ENCODE measurements around the gene LTBP1.

The LTBP1 gene

DNA sequence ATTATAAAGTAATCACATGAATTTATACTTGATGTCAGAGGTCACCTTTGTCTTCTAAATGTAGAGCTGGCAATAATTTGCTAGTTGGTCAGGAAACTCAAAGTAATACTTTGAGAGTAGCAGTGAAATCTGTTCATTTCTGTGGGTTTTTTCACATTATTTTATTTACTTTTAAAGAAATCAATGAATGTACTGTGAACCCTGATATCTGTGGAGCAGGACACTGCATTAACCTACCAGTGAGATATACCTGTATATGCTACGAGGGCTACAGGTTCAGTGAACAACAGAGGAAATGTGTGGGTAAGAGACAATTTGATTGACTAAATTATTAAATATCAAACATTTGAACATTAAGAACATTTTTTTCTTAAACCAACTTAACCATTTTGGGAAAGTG, 326.7 kb downstream of the LTBP1 start:
- no peak for FAIRE-seq
- DNase-seq (ENCODE audit: extremely low spot score, insufficient read length, low read depth): no peak

DNA sequence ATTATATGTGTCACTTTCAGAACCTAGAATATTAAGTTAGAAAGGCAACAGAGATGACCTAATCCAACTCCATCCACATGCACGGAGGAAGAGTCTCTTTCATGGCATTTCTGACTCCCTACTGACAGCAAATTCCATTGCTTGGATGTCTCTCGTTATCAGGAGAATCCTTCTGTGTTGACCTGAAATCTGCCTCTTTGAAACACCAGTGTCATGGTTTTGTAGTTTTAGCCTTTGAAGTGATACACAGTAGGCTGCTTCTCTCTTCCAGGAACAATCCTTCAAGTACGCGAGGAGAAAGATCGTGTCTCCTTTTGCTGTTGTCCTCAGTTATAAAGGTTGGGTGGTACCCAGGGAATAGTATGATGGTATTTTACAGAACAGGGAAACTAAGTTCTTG, 327.8 kb downstream of the LTBP1 start:
- no peak for DNase-seq (ENCODE audit: extremely low spot score, insufficient read length, low read depth)
- no peak for FAIRE-seq

DNA sequence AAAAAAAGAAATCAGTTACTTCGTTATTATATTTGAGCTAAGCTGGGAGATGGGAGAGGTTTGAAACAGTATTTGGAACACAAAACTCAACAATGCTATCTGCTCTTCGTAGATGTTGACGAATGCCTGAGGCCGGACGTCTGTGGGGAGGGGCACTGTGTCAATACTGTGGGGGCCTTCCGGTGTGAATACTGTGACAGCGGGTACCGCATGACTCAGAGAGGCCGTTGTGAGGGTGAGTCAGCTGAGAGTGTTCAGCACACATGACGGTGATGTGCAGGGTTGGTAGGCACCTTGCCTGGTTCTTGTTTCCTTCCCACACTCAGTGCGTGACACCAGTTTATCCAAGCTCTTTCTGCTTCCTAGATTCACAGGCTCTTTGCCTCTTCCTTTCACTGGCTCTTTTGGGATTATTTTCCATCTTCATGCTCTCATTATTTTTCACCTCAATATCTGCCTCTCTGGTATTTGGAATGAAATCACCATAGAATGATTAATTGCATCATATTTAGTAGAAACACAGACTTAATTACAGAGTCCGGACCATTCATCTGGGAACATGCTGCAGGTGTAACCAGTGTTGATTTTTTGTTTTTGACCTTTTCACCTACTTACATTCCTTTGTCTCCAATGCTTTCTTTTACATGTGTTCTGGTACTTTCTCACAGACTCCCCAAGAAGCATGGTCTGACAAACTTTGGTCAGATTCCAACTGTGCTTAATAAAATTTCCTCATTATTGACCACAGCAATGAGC, 329.1 kb downstream of the LTBP1 start:
- FAIRE-seq (no peak), DNase-seq (ENCODE audit: extremely low spot score, insufficient read length, low read depth) (no peak)

DNA sequence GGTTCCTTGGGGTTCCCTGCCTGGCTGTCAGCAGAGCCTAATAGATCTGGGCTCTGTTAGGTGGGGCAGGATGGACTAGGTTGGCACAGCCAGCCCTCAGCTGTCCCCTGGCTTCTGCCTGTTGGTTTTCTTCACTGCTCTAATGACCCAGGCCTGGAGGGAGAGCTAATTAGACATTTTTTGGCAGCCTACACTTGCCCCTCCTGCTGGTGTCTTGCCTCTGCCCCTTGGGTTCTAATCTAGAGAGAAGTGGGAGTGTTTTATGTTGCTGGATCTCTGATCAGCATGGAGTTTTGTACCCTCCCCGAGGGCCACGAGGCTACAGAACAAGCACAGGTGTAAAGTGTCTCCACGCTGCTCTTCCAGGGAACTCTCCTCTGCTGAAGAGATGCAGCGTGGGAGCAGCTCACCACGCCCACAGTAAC, 330.3 kb downstream of the LTBP1 start:
- DNase-seq (ENCODE audit: extremely low spot score, insufficient read length, low read depth) (no peak), FAIRE-seq (no peak)

DNA sequence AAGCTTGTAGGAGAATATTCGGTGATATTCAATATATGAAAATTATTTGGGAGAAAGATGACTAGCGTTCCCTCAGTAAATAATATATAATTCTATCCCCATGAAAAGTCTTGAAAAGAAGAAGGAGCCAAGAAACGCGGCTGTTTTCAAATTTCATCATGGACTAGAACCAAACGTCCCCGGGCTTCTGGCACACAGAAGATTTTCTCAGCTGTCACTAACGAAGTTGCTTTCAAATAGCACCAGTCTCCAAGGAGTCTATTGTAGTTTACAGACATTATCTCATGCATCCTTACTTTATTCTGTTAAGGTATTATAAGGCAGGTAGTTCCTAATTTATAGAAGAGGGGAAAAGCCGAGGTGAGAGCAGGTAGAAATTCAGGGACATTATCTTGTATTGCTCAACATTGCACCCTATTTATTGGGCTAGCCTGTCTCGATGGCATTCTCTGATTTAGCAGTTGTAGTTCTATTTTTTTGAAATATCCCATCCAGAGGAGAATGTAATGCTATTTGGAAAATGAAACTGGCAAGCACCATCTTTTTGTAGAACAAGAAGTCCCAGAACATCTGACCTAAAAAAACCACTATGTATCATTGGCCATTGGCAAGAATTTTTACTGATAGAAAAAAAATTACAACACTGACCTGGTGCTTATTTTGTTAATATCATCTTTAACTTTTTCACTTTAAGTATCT, 331.6 kb downstream of the LTBP1 start:
- FAIRE-seq: no peak
- DNase-seq (ENCODE audit: extremely low spot score, insufficient read length, low read depth): no peak

DNA sequence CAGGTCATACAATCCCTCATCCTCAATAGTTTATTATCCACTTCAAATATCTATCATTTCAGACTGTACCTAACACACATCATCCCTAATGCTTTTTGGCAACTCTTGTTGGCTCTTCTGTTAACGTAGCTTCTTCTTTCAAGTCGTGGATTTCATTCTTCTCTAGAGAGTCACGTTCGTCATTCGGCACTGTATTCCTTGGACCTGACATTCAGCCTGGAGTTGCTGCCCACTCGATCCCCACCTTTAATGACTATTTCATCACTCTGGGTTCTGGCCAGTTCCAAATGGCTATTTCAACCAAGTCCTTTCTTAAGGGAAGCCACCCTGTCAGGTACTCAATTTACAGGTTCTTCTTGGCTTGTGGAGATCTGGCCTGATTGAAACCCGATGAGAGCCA, 337.5 kb downstream of the LTBP1 start:
- no peak for DNase-seq (ENCODE audit: extremely low spot score, insufficient read length, low read depth)
- no peak for FAIRE-seq

DNA sequence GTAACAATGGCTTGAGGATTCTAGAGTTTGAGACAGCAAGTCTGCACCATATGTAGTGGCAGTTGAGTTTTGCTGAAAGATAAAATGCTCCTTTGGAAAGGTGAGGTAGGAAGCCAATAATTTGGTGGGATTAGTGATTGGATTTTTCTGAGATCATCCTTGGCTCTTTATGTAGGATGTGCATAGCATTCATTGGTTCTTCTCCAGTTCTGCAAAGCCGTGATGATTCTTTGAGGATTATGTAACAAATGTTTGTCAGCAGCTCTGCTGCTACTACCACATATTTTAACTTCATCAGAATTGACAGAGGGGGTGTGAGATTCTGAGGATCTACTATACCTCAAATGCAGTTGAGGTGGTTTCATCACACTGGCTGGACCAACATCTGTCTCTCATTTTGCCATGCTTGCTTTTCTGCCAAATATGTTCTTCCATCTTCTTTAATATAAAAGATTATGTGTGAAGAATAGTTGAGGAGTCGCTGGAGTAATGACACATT, 340.8 kb downstream of the LTBP1 start:
- DNase-seq (ENCODE audit: extremely low spot score, insufficient read length, low read depth) (no peak), FAIRE-seq (no peak)

DNA sequence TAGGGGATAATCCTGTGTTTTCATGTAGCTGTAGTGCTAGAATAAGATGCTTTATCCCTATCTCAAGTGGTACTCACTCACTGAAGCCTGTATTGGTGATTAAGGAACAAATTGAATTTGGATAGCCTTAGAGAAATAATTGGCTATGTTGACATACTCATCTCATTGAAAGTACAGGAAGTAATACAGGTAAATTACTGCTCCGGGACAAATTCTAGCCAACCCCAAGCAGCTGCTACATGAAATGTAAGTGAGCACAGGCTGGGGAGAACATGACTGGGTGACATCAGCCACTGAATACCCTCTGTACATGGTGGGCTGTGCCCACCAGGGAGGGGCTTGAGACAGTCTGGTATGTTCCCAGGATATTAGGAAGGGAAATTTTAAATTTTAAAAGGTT, 341.3 kb downstream of the LTBP1 start:
- FAIRE-seq: no peak
- DNase-seq (ENCODE audit: extremely low spot score, insufficient read length, low read depth): no peak

DNA sequence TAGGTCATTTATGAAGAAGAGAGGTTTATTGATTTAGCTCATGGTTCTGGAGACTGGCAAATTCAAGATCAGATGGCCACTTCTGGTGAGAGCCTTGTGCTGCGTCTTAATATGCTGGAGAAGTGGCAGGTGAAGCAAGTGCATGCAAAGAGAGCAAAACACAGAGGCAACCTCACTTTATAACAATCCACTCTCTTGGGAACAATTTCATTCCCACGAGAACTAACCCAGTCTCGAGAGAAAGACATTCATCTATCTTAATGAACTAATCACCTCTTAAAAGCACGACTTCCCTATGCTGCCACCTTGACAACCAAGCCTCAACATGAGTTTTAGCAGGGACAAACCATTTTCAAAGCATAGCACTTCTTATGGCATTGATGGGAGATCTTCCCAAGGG, 343.2 kb downstream of the LTBP1 start:
- DNase-seq (ENCODE audit: extremely low spot score, insufficient read length, low read depth) (no peak), FAIRE-seq (no peak)

DNA sequence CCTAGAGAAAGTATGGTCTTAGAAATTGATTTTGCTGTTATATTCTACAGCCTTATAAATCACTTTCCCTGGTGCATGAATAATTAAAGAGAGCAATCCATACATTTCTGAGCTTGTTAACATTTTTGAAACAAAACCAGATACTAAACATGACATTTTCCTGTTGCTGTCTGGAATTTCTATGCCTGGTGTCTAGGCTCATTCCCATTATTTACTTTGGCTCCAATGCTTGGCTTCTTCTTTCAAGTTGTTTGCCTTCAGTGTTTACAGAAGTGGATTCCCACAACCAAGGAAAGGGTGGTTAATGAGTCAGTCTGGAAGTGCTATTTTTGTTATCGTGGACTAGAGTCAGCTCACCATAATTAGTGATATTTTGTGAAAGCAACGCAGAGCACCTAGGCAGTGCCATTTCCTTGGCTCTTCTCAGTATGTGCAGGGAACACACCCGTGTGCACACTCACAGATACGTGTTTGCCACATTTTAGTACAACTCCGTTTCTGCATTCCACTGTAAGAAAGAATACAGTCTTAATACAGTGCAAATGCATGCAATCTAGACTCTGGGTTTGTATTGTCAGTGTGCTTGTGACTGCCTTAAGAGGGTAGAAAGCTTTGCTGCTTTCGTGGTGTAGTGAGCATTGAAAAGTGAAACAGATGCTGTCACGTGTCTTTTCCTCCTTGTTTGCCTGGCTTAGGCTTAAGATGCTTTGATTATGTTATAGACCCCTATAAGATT, 344.7 kb downstream of the LTBP1 start:
- FAIRE-seq: no peak
- DNase-seq (ENCODE audit: extremely low spot score, insufficient read length, low read depth): no peak

DNA sequence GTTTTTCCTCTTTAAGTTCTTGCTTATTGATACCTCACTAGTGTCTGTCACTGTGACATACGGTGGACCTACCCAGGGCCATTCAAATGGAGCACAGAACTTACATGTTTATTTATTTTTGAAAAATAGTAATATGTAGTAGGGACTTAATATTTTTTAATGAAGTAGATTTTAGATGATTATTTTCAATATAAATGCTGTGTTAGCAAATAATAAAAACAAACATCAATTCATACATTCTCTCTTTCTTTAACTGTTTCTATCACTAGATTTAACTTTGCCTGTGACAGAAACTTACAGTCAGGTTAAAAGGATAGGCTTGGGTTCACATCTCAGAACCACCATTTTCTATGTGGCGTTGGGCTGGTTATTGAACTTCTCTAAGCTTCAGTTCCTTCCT, 345.3 kb downstream of the LTBP1 start:
- FAIRE-seq: no peak
- DNase-seq (ENCODE audit: extremely low spot score, insufficient read length, low read depth): no peak

DNA sequence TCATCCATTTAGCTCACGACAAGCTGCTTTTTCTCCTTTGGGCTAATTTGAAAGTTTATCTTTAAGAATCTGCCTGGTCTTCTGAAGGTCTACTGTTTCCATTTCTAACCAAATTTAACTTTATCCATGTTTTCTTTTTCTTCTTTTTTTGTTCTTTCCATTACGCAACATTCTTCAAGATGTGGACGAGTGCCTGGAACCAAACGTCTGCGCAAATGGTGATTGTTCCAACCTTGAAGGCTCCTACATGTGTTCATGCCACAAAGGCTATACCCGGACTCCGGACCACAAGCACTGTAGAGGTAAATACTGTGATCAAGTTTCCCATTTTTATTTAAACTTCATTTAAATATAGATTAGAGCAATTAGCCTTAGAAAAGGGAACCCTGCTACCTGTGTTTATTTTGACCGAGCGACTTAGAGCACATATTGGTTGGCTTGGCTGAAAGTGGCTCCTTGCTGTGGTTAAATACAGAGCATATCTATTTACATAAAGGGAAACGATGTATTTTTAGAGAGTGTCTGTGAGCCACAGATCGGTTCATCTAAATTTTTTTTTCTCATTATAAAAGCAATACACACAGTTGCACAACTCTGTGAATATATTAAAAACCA, 346.3 kb downstream of the LTBP1 start:
- FAIRE-seq: no peak
- no peak for DNase-seq (ENCODE audit: extremely low spot score, insufficient read length, low read depth)

DNA sequence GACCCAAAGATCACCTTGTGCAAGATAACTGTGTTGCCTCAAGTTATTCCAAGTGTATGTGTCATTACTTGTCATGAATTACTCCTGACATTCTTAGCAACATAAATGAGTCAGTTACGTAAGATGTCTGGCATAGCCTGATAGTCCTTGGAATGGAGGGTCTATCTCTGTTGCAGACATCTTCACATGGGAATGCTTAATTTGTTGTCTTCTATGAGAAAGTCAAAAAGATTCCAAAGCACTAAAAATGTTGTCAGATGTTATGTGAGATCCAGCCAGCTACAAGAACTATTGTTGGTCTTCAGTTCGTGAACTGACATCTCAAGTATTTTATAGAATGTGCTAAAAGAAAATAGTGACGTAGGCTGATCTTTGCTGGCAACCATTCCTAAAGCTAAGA, 351.5 kb downstream of the LTBP1 start:
- DNase-seq (ENCODE audit: extremely low spot score, insufficient read length, low read depth) (no peak), FAIRE-seq (no peak)

DNA sequence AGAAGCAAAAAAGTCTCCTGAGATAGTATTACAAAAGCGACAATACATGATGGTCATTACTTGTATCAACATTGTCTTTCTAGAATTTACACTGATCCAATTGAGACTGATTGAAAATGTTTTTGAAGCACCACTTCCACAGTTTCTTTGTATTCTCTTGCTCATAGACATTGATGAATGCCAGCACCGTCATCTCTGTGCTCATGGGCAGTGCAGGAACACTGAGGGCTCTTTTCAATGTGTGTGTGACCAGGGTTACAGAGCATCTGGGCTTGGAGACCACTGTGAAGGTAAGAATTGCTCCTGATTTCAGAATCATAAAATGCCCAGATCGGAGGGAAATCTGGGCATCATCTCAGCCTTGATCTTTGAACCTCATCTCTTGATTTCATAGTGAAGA, 354.6 kb downstream of the LTBP1 start:
- FAIRE-seq (no peak), DNase-seq (ENCODE audit: extremely low spot score, insufficient read length, low read depth) (no peak)

DNA sequence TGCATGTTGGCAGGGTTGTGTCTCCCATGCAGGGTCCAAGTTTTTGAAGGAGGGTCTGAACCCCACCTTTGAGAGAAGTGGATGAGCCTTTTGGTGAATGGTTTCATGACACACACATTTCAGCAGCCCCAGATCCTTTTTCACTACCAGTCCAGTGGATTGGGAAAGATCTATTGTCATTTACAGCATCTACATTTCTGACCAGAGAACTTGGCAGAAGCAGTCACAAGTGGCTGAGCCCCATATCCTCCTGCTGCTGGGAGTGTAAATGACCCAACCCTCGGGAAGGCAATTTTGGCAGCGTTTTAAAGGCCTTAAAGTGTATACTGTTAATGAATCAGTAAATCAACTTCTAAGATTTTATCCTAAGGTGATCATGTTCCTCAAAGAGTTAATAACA, 355.6 kb downstream of the LTBP1 start:
- DNase-seq (ENCODE audit: extremely low spot score, insufficient read length, low read depth) (no peak), FAIRE-seq (no peak)

DNA sequence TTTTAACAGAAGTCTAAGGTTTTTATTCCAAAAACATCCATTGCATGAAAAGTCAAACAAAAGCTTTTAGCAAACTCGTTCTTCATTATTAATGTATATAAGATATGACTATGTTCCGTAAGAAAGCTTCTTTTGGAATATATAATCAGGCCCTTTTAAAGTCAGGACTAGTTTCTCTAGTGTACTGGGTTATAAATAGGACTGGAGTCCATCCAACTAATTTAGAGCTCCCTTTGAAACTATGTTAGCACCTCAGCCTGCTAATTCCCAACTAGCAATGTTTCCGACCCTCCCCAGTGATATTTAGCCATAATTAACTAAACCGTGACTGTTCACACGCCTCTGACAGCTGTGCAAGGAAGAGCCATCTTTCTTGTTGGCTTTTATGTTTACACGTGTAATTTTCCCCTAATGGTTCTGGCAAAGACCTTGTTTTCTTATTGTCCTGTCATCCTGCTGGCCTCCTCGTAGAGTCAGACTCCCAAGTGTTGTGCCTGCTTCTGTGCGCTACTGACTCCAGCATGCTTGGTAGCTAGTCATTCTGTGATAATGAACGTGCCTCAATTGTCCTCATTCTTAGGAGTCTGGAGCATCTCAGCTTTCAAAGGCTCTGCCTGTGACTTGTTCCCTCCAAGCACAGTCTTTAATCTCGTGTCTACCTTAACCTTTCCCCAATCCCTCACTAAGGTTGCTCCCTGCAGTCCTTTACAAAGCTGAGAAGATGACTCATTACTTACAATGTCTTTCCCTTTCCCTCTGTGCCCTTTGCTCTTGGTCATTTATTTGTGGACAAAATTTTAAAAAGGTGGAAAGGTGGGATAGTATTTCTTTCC, 357.5 kb downstream of the LTBP1 start:
- FAIRE-seq: no peak
- no peak for DNase-seq (ENCODE audit: extremely low spot score, insufficient read length, low read depth)

DNA sequence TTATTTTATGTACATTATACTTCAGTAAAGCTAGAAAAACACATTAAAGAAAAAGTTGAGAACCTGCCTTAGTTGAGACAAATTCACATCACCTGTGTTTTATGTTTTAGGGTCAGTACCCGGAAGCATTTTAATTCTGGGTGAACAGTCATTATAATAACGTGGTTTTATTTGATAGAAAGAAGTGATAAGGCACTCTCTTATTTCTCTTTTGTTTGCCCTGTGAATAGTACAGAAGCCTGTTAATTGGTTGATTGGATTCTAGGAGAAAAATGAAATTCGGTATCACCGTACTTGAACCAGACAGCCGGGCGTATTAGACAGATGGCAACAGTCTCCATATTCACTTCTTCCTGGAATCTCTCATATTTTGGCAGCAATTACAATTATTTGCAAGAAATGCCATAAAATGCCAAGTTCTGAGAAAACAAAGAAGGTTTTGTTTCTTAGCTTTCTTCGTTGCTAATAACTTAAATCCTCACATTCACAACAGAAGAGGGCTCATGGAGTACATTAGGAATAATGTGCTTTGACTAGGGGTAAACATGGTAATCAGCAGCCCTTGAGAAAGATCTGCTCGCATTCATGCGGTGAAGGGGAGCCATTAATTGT, 361.0 kb downstream of the LTBP1 start:
- DNase-seq (ENCODE audit: extremely low spot score, insufficient read length, low read depth) (no peak), FAIRE-seq (no peak)

DNA sequence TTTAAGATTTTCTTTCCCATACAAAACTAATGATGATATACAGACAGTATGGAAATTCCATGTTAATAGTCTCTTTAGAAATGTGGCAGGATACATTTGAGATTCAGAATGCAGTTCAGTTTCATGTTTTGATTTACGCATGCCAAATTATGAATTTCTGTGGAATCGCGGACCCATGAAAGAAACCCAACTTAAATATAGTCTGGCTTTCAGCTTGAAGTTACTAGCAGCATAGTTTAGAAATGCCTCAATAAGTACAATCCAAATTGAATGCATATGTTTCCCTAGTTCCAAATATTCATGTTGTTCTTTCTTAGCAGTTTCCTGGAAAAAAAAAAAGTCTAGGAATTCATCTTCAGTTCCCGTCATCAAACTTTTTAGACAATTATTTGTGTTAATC, 365.6 kb downstream of the LTBP1 start:
- DNase-seq (ENCODE audit: extremely low spot score, insufficient read length, low read depth): no peak
- no peak for FAIRE-seq

DNA sequence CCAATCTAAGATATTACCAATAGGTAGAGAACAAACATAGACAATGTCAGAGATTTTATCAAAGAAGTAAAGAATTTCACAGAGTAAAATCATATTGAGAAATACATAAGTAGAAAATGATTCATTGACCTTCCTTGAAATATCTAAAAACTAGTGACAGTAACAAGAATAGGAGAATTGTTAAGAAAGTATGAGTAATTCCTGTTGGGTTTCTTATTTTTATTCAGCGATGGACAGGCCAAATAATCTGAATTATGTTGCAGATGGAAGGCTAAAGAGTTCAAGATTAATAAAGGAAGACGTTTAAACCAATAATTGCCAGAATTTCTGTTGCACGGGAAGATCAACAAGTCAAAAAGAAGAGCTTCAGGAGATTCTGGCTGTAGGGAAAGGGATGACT, 366.3 kb downstream of the LTBP1 start:
- no peak for FAIRE-seq

More for the DNA sequence above, 366.3 kb downstream of the LTBP1 start:
- DNase-seq (ENCODE audit: extremely low spot score, insufficient read length, low read depth): no peak

Measured in GM18507 (cell line).